ENCODE measurements around the gene TTC9B.

- TF ChIP-seq CTCF (IDR thresholded peaks at IDR 0.05 in 4 of 5, conservative IDR thresholded peaks at IDR 0.05 in 1 of 5) (no peak), POLR2A (IDR thresholded peaks at IDR 0.05) (no peak)
Observed at GRCh38 chr19:40198272-40198990, 19.8 kb downstream of the TTC9B start.

All from gastrocnemius medialis (tissue), 4 donors.